ENCODE results near the gene ETHE1. TPM values are rescaled to one million over a fixed set of nuclear protein-coding genes. Genes with fewer than 3 reads are reported as not detected.

Gene ETHE1
- total and polyA plus RNA-seq, 2 of the 8 experiments (the other 6 are each of a cell fraction or from before 2014, with no cell fraction given): 19.9 to 96.0 TPM

DNA sequence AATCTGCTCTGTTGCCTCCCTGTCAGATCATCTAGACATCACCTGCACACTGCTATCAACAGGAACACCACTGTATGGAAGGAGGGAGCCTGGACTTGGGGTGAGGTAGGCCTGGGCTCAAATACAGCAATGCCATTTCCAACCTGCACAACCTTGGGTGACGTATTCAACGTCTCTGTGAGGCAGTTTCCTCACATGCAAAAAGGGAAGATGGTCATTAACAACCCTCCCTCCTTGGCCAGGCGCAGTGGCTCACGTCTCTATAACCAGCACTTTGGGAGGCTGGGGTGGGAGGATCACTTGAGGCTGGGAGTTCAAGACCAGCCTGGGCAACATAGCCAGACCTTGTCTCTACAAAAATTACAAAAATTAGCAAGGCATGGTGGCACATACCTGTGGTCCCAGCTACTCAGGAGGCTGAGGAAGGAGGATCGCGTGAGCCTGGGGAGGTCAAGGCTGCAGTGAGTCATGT, 35.3 kb upstream of the ETHE1 start (continued):
- no peak for TF ChIP-seq EGR1 (IDR thresholded peaks at IDR 0.05; ENCODE audit: borderline replicate concordance, low read depth, low read length)
- TF ChIP-seq YY1 (IDR thresholded peaks at IDR 0.05; ENCODE audit: low read depth, low read length): no peak
- no peak for TF ChIP-seq TAF1 (IDR thresholded peaks at IDR 0.05; ENCODE audit: low read depth, low read length)
- no peak for TF ChIP-seq SP4 (IDR thresholded peaks at IDR 0.05; ENCODE audit: low read length)

All from H1 (cell line).